Measurements from ENCODE around the gene POLR1A. TPM values are rescaled to one million over a fixed set of nuclear protein-coding genes. Genes with fewer than 3 reads are reported as not detected.

The POLR1A gene
- total and polyA plus RNA-seq, 2 of the 13 experiments (the other 11 are each of a cell fraction or from before 2014, with no cell fraction given), result 7.2 to 39.9 TPM

GRCh38 chr2:85978883-85979780 is 126.6 kb downstream of the POLR1A start:
- ATAC-seq (no peak), DNase-seq (ENCODE audit: low spot score) (no peak), FAIRE-seq (no peak)
- intact Hi-C loops (cut with micrococcal nuclease; ENCODE audit: unreplicated experiment), result no loop called here
- TF ChIP-seq HNRNPK (IDR thresholded peaks at IDR 0.05; ENCODE audit: low read depth, low read length, poor library complexity, severe bottlenecking), result peak; percentile 71
- TF ChIP-seq SRSF9 (IDR thresholded peaks at IDR 0.05; ENCODE audit: borderline replicate concordance, insufficient read depth, low read depth, low read length, poor library complexity, severe bottlenecking), result peak; percentile 20
- TF ChIP-seq FOSL2 (CRISPR knock-in tag; IDR thresholded peaks at IDR 0.05), result no peak
- TF ChIP-seq JUN (CRISPR knock-in tag; IDR thresholded peaks at IDR 0.05), result no peak
- TF ChIP-seq PLSCR1 (CRISPR knock-in tag; IDR thresholded peaks at IDR 0.05; ENCODE audit: borderline replicate concordance), result no peak
- TF ChIP-seq ZNF513 (CRISPR knock-in tag; conservative IDR thresholded peaks at IDR 0.05), result no peak
- ChIA-PET POLR2A (no interaction called here), CTCF (ENCODE audit: low intra/inter-chr PET ratio, low total read pairs) (no interaction called here)
- 34% methylated on average over 3 of the region's 3 CpGs for WGBS (ENCODE audit: low lambda C conversion rate)
- no peaks in the 10 kb centered on the region for H3K36me3 ChIP-seq (replicated peaks in 1 of 2; ENCODE audit: control insufficient read depth in 1 of 2, insufficient read depth in 2 of 2, low read length in 2 of 2)
- H3K4me2 ChIP-seq (ENCODE audit: low read depth, low read length), result no peak overlapping the region
- H3K9ac ChIP-seq (ENCODE audit: insufficient read depth, low read depth, low read length), result no peak overlapping the region
- no peaks in the 10 kb centered on the region for H3K9me3 ChIP-seq (ENCODE audit: low read length)
- peaks cover 0 to 33% of the 10 kb centered on the region in 2 experiments; a peak in 3 of 5 replicates for H3K27me3 ChIP-seq (ENCODE audit: control insufficient read depth in 1 of 2, insufficient read depth in 2 of 2, low read length in 2 of 2)
- no peak overlapping the region for H3K27ac ChIP-seq (ENCODE audit: extremely low read length, insufficient read depth, low read length)
- no peak overlapping the region for H3K4me3 ChIP-seq (replicated peaks in 1 of 3; ENCODE audit: insufficient read depth in 1 of 3, low read depth in 2 of 3, low read length in 3 of 3)
- no peak overlapping the region for H2AFZ ChIP-seq (ENCODE audit: low read length)
- H4K20me1 ChIP-seq (ENCODE audit: insufficient read depth, low read length), result no peaks in the 10 kb centered on the region
- no TSS peak for BruUV-seq (replicated peaks)
- H3K79me2 ChIP-seq (ENCODE audit: insufficient read depth, low read length), result no peaks in the 10 kb centered on the region
- in situ Hi-C loops (cut with HindIII; ENCODE audit: extremely low pct_ligation_motif_present, low pct_unique_long_range_greater_than_20kb), result no loop called here
- H3K4me1 ChIP-seq (ENCODE audit: insufficient read depth, low read length), result no peaks in the 10 kb centered on the region
